Fibroblast of the aortic adventitia (primary cell): ENCODE results near the gene TSHR. TPM values are rescaled to one million over a fixed set of nuclear protein-coding genes. Genes with fewer than 3 reads are reported as not detected.

Source experiments
- DNase-seq: peaks from one replicate; pipeline ENCODE4 v3.0.0-alpha.2; 2010; ENCODE audit warnings: low read depth
- H3K4me3 ChIP-seq: 2 replicates; pipeline ENCODE4 v1.5.1; 2011; ENCODE audit warnings: low read depth, mild to moderate bottlenecking, control low read depth, low read length, moderate library complexity
- total RNA-seq: library from RNA; depleted of rRNA; stranded (reverse); fragments of >200 nt; gene quantifications from 2 replicates; pipeline ENCODE4 v1.2.3, GENCODE V29; 2012; ENCODE audit warnings: low replicate concordance
- TF ChIP-seq, protein P1 (sequence below): IDR thresholded peaks from 2 replicates; pipeline ENCODE4 v1.5.1; 2011; ENCODE audit warnings: mild to moderate bottlenecking, low read length, control low read depth, inconsistent platforms; ENCODE audit not compliant: insufficient read depth

Gene TSHR
- total RNA-seq, 1 donor: not detected

DNA sequence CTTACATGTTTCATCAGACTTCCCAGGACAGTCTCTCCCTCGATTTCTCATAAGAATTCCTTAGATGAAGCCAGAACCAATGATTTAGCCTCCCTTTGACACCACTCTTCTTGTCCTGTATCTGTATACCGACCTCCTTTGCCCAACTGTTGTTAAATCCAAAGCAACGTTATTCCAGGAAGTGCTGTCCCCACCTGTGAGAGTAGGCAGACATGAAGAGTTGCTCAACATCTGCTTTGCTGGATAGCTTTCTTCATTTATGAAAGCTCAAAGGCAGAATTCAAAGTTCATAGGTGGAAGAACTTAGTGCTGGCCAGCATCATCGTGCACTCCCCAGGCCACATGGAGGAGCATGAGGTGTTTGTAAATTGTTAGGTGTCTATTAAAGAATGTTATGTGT, 209.8 kb downstream of the TSHR start:
- H3K4me3 ChIP-seq: no peak overlapping the region
- TF ChIP-seq, protein P1, sequence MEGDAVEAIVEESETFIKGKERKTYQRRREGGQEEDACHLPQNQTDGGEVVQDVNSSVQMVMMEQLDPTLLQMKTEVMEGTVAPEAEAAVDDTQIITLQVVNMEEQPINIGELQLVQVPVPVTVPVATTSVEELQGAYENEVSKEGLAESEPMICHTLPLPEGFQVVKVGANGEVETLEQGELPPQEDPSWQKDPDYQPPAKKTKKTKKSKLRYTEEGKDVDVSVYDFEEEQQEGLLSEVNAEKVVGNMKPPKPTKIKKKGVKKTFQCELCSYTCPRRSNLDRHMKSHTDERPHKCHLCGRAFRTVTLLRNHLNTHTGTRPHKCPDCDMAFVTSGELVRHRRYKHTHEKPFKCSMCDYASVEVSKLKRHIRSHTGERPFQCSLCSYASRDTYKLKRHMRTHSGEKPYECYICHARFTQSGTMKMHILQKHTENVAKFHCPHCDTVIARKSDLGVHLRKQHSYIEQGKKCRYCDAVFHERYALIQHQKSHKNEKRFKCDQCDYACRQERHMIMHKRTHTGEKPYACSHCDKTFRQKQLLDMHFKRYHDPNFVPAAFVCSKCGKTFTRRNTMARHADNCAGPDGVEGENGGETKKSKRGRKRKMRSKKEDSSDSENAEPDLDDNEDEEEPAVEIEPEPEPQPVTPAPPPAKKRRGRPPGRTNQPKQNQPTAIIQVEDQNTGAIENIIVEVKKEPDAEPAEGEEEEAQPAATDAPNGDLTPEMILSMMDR: no peak
- DNase-seq: no peak

GRCh38 chr14:81166121-81166520, 210.7 kb downstream of the TSHR start:
- DNase-seq: no peak
- TF ChIP-seq, protein P1: no peak
- H3K4me3 ChIP-seq: no peak overlapping the region

DNA sequence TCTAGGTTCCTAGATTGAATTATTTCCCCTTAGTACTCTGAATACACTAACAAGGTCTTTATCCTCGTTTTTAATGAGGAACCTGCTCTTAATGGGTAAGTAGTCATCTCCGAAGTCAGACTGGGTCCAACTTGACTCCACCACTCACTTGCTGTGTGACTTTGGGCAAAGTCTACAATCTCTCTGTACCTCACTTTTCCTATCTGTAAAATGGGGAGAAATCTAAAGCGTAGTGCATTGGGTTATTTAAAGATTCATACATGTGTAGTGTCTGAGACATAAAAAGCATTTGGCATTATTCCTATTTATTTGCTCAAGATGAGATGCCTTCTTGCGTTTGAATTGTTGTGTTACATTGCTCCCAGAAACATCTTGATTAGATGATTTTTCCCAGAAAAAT, 213.8 kb downstream of the TSHR start:
- TF ChIP-seq, protein P1: no peak
- H3K4me3 ChIP-seq: peak overlapping the region; percentile 81
- no peak for DNase-seq

GRCh38 chr14:81169711-81170103, 214.3 kb downstream of the TSHR start:
- TF ChIP-seq, protein P1: no peak
- DNase-seq: peak; percentile 22
- H3K4me3 ChIP-seq: peak overlapping the region; percentile 81

DNA sequence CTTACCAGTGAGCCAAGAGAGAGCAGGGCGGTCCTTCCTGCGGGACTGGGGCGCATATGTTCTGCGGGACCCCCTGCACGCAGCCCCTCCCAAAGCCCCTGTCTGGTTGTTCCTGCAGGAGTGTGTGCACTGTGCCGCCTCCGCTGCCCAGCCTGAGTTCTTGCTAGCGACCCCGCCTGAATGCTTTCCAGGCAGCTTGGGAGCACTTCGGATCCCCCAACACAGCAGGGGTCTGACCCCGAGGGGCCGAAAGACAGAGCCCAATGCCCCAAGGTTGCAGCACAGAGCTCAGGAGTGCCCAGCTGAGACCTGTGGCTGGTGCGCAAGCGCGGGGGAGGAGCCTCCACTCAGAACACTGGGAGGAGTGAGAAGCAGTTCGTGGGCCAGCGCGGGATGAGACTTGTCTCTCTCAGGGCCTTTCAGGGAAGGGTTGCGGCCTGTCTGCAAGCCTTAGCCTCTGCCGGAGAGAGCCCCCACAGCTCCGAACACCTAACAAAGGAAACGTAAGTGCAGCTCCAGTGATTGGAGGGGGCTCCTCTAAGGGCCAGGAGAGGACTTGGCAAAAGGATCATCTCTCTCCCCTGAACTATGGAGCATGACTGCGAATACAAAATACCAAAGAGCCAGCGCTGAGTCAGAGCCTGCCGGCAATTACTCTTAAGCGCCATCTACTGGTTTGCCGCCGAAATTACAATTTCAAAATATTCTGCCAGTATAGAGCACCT, 214.8 kb downstream of the TSHR start:
- TF ChIP-seq, protein P1: peak; percentile 94
- H3K4me3 ChIP-seq: peak overlapping the region; percentile 81
- DNase-seq: peak; percentile 88

- DNase-seq: no peak
- no peak overlapping the region for H3K4me3 ChIP-seq
- TF ChIP-seq, protein P1: no peak
Measured at GRCh38 chr14:81170829-81171195, 215.4 kb downstream of the TSHR start.

DNA sequence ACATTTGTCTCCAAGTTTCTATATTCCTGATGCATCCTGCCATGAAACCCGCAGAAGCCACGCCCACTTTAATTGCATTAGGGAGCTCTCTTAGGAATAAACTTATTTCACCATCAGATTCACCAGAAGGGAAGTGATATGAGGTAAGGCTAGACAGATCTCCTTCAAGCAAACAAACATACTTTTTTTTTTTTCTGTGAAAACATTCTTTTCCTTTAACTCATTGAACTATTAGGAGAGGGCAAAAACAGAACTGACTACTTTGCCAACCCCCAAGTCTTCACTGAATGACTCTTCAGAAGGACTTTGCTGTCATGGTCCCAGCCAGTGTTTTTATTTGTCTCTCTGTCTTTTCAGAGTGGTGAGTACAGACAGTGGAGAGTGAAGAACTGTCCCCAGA, 216.9 kb downstream of the TSHR start:
- no peak for DNase-seq
- TF ChIP-seq, protein P1: no peak
- H3K4me3 ChIP-seq: no peak overlapping the region
